NCI-H526 (cell line): ENCODE data around the gene UBE3D.

Source experiments
- DNase-seq, 2 experiments: peaks; one replicate each; lab custom pipeline; 2025; lab: John Stamatoyannopoulos, UW

Gene UBE3D

GRCh38 chr6:83065511-83066192 lies at the start of gene UBE3D:
TSS of gene UBE3D (minus strand) at chr6:83065841. CDS start at chr6:83065718, 123 bp downstream.
- peak; percentile 74 to 91 for DNase-seq

GRCh38 chr6:83114164-83114563 lies 48.5 kb upstream of the UBE3D start:
- DNase-seq = no peak

DNA sequence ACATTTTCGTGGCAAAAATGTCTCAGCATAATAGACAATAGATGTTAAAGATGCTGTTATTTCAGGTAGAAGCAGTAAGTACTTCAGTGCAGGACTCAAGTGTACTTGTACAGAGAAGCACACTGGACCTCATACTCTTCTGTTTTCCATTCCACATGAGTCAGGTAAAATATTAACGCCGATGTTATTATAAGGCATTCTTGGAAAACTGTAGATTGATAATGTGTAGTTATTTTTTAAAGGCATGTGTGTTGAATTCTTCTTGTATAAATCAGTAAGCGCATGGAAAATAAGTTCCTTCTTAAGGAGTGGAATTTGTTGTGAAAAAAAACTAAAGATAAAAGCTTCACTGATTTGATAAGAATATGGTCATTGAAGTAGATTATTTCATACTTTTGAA lies 47.6 kb upstream of the UBE3D start:
- DNase-seq = no peak

- DNase-seq = no peak
These were observed 42.7 kb upstream of the UBE3D start for GRCh38 chr6:83108378-83108777.

DNA sequence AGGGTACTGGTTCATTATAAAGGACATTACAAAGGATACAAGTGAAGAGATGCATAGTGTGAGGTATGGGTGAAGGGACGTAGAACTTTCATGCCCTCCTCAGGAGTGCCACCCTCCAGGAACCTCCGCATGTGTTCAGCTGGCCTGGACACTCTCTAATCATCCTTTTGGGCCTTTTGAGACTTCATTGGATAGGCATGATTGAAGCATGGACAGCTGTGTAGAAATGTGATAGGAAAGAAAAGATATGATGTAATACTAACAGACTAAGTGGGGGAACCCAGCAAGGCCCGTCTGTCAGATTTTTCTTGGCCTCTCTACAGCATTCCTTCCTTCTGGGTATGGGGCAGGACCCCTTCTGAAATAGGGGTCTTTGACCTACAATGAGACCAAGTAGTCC lies 32.9 kb upstream of the UBE3D start:
- DNase-seq = no peak

DNA sequence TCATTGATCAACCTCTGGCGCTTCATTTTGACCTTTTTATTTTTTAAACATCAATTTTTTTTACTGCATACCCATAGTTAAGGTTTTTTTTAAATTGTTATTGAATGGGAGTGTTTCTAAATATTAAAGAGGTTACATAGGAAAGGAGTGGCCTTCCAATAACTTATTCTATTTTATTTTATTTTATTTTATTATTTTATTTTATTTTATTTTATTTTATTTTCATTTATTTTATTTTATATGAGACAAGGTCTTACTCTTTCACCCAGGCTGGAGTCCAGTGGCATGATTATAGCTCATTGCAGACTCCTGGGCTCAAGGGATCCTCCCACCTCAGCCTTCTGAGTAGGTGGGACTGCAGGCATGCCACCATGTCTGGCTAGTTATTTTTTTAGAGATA lies 32.0 kb upstream of the UBE3D start:
- no peak for DNase-seq

DNA sequence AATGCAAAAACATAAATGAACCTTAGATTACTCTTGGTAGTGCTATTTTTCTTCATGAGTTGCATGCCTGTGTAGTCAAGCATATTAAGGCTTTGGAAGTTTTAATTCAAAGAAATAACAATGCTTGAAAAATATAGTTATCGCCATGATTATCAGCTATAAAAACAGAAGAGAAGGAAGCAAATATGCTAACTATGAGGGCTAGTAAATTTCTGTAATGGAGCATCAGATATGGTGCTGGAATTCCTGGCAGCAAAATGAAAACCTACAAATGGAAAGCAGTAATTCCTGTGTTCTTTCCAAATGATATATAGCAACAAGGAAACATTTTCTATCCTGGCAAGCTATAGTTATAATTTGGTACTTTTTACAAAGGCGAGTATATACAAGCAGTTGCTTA lies 31.6 kb upstream of the UBE3D start:
- DNase-seq = no peak

- DNase-seq = no peak
These were observed 31.1 kb upstream of the UBE3D start for GRCh38 chr6:83096791-83097190.

DNA sequence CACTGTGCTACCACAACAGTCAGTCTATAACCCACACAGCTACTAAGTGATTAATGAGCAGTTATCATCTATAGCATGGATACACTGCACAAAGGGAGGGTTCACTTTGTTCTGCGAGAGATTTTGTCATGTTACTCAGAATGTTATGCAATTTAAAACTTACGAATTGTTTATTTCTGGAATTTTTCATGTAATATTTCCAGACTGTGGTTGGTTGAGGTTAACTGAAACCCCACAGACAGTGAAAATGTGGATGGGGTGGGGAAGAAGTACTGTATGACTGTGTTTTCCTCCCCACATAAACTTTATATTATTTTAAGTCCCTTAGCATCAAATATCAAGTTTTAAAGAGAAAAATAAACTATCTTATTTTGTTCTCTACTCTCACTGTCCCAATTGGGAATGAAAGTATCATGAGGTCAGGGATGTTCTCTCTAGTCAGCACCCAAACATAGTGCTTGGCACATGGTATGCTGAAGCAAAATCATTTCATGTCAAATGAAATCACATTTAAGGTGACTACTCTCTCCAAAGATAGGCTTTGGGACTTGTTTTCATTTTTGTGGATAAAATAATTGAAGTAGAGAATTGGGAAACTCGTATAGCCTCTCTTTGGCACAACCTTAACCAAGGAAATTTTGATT lies 27.2 kb upstream of the UBE3D start:
- DNase-seq = no peak

DNA sequence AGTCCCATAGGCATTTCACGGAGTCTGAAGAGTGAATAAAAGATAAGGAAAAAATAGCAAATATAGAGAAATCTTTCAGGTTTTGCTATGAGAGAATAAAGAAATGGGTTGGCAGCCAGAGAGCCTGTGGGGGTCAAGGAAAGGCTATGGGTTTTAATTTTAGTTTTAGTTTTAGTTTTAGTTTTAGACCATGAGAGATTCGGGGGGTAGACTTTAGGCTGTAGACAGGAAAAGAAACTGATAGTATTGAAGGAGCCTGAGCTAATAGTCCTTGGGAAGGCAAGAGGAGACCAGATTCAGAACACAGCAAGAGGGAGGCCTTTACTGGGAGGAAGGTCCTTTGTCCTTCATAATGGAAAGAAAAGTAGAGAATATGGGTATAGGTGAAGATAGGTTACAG lies 21.1 kb upstream of the UBE3D start:
- no peak for DNase-seq

DNA sequence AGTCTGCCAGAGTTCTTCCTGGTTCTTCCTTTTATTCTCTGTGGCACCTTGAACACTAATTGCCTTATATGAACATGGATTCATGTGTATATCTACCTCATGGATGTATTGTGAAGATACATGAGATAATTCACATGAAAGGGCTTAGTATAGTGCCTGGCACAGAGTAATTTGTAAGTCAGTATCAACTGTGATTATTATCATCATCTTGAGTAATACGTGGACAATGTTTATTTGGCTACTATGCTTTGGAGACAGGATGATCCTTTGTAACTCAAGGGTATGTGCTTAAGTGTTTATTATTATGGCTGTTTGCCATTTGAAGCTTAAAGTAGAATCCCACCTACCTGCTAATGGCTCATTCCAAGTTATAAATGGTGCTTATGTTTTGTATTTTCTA lies 17.8 kb upstream of the UBE3D start:
- DNase-seq = no peak

GRCh38 chr6:83073615-83074014 lies 8.0 kb upstream of the UBE3D start:
- DNase-seq = no peak

DNA sequence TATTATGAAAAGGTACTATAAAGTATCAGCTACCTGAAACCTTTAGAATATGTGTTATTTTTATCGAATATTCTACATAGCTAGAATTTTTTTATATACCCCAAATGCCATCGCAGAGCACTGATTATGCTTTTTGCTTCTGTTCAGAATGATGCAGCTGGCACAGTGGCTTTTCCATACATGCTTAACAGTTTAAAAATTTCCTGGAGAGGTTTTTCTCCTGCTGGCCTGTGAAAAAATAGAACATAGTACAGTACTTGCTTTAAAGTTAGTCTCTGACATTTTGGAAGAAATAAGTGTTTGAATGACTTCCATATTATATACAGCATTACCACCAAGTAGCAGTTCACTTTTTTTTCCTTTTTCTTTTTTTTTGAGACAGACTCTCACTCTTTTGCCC lies 7.1 kb upstream of the UBE3D start:
- DNase-seq = no peak

DNA sequence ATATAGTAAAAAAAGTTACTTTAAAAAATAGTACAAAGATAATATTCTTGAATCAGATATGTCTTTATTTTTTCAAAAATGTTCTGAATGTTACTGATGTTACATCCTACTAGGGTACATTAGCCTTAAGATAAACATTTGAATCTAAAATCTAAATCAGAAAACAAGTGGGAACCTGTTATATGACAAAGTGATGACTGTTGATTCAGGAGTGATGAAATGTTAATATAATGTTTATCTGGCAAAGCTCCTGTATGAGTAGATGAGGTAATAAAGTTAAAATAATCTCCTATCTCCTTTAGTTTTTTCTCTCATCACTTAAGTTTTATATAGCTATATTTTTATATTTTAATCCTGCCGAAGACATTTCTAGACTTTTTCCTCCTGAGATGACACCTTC lies 6.1 kb upstream of the UBE3D start:
- DNase-seq = no peak

DNA sequence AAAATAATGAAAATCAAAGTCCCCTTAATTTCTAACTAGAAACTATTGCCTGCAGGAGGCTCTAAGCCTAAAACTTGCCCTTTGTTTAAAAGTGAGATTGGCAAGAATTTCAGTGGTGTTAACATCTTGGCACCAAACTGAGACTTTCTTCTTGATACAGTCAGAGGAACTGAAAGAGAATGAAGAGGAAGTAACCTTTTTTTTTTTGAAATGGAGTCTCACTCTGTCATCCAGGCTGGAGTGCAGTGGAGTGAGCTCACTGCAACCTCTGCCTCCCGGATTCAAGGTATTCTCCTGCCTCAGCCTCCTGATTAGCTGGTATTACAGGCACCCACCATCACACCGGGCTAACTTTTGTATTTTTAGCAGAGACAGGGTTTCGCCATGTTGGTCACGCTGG lies 5.4 kb upstream of the UBE3D start:
- no peak for DNase-seq

- DNase-seq = no peak
These were observed 4.0 kb upstream of the UBE3D start for GRCh38 chr6:83069633-83070032.

GRCh38 chr6:83068616-83069015 lies 3.0 kb upstream of the UBE3D start:
- peak in 1 of 2 experiments; percentile 26 for DNase-seq

- peak; percentile 91 to 98 for DNase-seq
These were observed 2.1 kb upstream of the UBE3D start, which contains the start of gene DOP1A for GRCh38 chr6:83067448-83068439. TSS of gene DOP1A (plus strand) at chr6:83067671. CDS start at chr6:83096978, 29,307 bp downstream.

- DNase-seq = no peak
These were observed 3.4 kb downstream of the UBE3D start for GRCh38 chr6:83062225-83062624.

GRCh38 chr6:83061190-83061589 lies 4.5 kb downstream of the UBE3D start:
- DNase-seq = no peak

GRCh38 chr6:83057705-83058321 lies 7.8 kb downstream of the UBE3D start:
- peak; percentile 43 to 74 for DNase-seq

DNA sequence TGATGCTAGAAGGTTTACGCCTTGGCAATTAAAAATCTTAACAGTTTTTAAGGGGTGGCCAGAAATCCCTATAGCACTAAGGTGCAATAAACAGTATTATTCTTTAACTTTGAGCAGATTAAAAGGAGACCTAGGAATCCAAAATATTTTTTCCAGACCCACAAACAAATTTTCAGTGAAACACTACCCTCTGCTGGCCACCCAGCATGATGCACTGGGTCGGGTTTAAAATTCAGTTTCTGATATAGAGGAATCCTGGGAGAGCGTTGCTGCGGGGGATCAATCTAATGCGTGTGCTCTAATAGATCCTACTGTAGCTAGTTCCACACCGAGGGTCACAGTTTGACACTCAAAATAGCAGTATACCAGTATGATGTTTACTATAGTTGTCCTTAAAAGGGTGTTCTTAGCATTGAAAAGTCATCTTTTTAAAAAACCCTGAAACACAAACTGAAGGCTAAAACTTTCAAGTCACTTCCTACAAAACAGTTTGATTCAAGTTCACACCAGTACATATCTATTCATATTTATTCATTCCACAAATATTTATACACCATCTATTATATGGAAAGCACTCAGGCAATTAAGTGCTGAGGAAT lies 10.2 kb downstream of the UBE3D start:
- DNase-seq = peak in 1 of 2 experiments; percentile 69
